MG63 (cell line): ENCODE data around the gene PANK1. TPM values are rescaled to one million over a fixed set of nuclear protein-coding genes. Genes with fewer than 3 reads are reported as not detected.
"Not testable (repeated sequence)": the region's sequence is repeated elsewhere in the genome, so short reads cannot be mapped to it uniquely, and the experiment has no call there.

Experiments used
- DNase-seq: peaks from one replicate; pipeline ENCODE4 v3.0.0-alpha.2; 2020
- H3K27me3 ChIP-seq: fragments of 250-450 bp; sonication (Bioruptor Pico); 2 replicates; pipeline ENCODE4 v1.5.1; 2020; ENCODE audit warnings: mild to moderate bottlenecking, moderate library complexity
- H3K36me3 ChIP-seq: fragments of 250-450 bp; sonication (Bioruptor Pico); 2 replicates; pipeline ENCODE4 v1.5.1; 2020; ENCODE audit warnings: mild to moderate bottlenecking, moderate library complexity
- H3K4me3 ChIP-seq: fragments of 250-450 bp; sonication (Bioruptor Pico); 2 replicates; pipeline ENCODE4 v1.5.1; 2020; ENCODE audit warnings: mild to moderate bottlenecking, moderate library complexity
- H3K9me3 ChIP-seq: fragments of 250-450 bp; sonication (Bioruptor Pico); 2 replicates; pipeline ENCODE4 v1.5.1; 2020; ENCODE audit warnings: mild to moderate bottlenecking, moderate library complexity
- total RNA-seq: library from RNA; depleted of rRNA; stranded (reverse); fragments of >200 nt; shearing (Covaris generic); gene quantifications from 2 replicates; pipeline ENCODE4 v1.2.3, GENCODE V29; 2014; ENCODE audit warnings: low replicate concordance

PANK1 gene
- total RNA-seq, 1 experiment from 2014 or later: 3.9 TPM

DNA sequence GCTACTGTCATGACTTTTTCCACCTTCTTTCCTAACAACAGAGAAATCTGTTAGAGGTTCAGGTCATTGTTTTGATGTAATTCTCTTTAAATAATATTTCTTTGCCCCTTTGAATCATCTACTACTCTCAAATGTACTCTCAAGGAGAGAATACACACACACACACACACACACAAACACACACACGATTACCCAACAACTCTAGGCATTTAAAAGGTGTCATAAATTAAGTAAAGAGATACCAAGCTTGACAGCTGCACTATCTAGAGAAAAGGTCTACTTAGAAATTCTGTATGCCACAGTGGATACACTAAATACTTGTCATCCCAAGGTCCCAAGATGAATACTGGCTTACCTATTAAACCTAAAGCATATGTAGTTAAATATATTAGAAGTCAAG lies 4.8 kb downstream of the PANK1 start:
- DNase-seq: no peak
- no peaks in the 10 kb centered on the region for H3K36me3 ChIP-seq
- H3K9me3 ChIP-seq: no peaks in the 10 kb centered on the region
- no peaks in the 10 kb centered on the region for H3K27me3 ChIP-seq
- no peak overlapping the region for H3K4me3 ChIP-seq

DNA sequence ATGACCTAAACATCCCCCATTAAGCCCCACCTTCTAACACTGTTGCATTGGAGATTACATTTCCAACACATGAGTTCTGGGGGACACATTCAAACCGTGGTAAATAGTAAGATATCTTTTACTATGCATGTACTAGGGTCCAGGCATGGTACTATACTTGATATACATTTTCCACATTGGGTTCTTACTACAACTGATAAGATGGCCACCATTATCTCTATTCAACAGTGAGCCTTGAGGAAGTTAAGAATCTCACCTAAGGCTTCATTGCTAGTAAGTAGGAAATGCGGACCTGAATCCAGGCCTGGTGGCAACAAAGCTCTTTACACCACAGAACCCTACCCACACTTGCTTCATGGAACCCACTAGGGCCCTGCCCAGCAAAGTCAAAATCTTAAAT lies 5.7 kb downstream of the PANK1 start:
- H3K27me3 ChIP-seq: no peaks in the 10 kb centered on the region
- no peaks in the 10 kb centered on the region for H3K36me3 ChIP-seq
- H3K9me3 ChIP-seq: no peaks in the 10 kb centered on the region
- no peak overlapping the region for H3K4me3 ChIP-seq
- DNase-seq: no peak

DNA sequence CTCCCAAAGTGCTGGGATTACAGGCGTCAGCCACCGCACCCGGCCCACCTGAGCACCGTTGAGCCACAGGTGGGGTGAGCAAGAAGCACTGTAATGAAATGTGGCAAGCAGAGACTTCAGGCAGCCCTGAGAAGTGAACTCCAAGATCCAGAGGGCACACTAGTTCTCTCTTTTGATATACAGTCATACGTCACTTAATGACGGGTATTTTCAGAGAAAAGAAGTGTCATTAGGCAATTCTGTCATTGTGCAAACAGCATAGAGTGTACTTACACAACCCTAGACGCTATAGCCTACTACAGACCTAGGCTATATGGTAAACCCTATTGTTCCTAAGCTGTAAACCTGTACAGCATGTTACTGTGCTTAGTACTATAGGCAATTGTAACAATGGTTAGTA lies 7.9 kb downstream of the PANK1 start:
- H3K4me3 ChIP-seq: no peak overlapping the region
- H3K36me3 ChIP-seq: no peaks in the 10 kb centered on the region
- H3K27me3 ChIP-seq: no peaks in the 10 kb centered on the region
- DNase-seq: no peak
- no peaks in the 10 kb centered on the region for H3K9me3 ChIP-seq

DNA sequence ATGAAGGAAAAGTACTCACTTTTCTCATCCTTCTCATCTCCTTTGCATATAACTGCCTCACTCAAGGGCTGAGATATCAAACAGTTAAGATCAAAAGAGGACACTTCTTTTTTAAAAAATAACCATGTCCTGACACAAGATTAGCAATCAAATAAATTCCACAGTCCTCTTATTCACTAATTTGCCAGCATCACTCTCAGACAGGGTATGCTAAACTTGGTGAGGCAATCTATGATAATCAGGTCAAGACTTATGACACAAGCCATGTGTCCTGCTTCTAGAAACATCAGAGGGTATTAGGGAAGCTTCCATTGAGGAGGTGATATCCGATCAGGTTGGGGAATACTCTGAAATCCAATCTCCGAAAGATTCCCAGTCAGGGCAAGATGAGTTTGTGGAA lies 10.4 kb downstream of the PANK1 start:
- Histone ChIP-seq H3K9me3 (no peaks in the 10 kb centered on the region), H3K27me3 (no peaks in the 10 kb centered on the region), H3K4me3 (no peak overlapping the region), H3K36me3 (no peaks in the 10 kb centered on the region)
- no peak for DNase-seq

DNA sequence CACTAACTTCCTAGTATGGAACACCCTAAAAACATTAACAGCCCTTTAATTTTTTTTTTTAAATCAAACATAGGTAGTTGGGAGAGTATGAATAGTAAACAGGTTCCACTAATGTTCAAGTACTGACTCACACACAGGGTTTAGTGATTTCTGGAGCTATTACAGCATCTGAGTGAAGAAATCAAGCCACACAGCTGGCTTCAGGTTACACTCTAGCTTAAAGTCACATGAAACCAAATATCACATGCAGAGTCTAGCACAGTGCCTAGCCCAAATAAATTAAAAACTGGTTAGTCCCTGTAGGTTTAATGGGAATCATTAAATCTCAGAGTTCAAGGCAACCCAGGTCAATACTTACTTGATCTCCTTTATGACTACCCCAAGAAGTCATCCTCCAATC lies 11.6 kb downstream of the PANK1 start:
- H3K36me3 ChIP-seq: no peaks in the 10 kb centered on the region
- no peak for DNase-seq
- no peaks in the 10 kb centered on the region for H3K9me3 ChIP-seq
- H3K27me3 ChIP-seq: no peaks in the 10 kb centered on the region
- no peak overlapping the region for H3K4me3 ChIP-seq

DNA sequence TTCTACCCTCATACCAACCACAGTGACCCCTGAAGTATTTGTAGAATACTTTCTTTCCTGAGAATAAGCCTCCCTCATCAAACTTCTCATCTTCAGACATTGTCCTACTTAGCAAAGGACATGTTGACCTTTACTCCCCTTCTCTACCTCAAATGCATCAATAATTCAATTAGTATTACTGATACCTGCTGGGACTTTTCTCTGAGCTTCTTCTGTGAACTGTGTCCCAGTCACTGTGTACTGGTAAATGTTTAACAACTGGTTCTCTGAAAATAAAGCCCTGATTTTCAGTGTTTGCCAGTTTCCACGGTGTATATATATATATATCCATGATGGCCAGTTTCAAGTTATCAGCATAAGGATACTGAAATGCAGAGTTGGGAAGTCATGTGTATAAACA lies 12.2 kb downstream of the PANK1 start:
- no peak overlapping the region for H3K4me3 ChIP-seq
- H3K36me3 ChIP-seq: no peaks in the 10 kb centered on the region
- no peak for DNase-seq
- no peaks in the 10 kb centered on the region for H3K9me3 ChIP-seq
- H3K27me3 ChIP-seq: no peaks in the 10 kb centered on the region

DNA sequence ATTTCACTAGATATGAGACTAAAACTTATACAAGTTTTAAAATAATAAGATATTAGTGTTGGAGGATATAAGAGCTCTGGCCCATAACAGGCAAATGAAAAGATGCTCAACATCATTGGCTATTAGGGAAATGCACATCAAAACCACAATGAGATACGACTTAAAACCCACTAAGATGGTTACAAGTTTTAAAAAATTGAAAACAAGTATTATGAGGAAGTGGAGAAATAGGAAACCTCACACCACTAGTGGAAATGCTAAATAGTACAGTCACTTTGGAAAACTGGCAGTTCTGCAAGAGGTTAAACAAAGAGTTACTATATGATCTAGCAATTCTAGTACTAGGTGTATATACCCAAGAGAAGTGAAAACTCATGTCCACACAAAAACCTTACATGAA lies 17.2 kb downstream of the PANK1 start:
- no peak for DNase-seq
- Histone ChIP-seq H3K27me3 (no peaks in the 10 kb centered on the region), H3K36me3 (no peaks in the 10 kb centered on the region), H3K4me3 (no peak overlapping the region), H3K9me3 (no peaks in the 10 kb centered on the region)

DNA sequence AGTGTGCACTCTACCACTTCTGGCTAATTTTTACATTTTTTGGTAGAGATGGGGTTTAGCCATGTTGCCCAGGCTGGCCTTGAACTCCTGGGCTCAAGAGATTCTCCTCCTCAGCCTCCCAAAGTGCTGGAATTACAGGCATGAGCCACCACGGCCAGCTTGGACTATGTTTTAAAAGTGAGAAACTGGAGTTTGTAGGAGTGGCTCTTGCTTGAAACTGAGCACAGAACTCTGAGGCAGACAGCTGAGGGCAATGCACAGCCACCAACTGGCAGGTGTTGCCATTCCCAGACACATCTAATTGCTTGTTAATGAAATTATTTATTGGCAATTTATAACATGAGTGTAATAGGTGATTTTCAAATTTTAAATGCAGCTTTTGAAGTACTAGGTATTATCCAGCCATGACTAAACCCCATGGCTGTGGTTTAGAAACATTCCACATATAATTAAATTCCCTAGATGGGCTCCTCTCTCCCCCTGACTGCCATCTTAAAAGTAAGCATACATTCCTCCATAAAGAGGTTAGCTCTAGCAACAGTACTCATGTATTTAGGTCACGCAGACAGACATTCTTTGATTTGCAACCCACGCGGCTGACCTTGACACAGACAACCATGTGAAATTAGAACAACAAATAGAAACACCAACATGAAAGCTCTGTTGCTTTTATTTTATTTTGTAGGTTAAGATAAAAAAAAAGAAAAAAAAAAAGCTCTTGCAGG lies 19.8 kb downstream of the PANK1 start:
- no peak for DNase-seq
- H3K36me3 ChIP-seq: no peaks in the 10 kb centered on the region

DNA sequence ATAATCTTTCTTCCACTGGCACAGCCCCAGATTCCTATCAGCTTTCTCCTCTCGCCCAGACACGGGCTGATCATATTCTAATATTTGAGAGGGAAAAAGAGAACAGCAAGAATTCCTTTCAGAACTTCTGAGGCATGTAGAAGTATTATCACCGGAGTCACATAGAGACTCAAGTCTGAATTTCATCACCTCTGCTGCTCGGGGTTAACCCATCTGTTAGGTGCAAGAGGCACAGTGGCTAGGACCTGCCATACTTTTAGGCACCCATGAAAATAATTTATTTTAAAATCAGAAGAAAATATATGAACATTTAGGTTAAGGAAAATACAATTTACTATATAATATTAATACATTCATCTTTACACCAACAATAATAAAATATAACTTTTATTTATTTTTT lies 21.0 kb downstream of the PANK1 start:
- no peaks in the 10 kb centered on the region for H3K27me3 ChIP-seq
- 0 out of 2 replicates have a peak, but pooled peaks cover 2% of the 10 kb centered on the region for H3K9me3 ChIP-seq
- H3K36me3 ChIP-seq: no peaks in the 10 kb centered on the region
- H3K4me3 ChIP-seq: no peak overlapping the region
- no peak for DNase-seq

More for the DNA sequence above, 19.8 kb downstream of the PANK1 start:
- Histone ChIP-seq H3K4me3 (no peak overlapping the region), H3K9me3 (0 out of 2 replicates have a peak, but pooled peaks cover 2% of the 10 kb centered on the region), H3K27me3 (no peaks in the 10 kb centered on the region)

DNA sequence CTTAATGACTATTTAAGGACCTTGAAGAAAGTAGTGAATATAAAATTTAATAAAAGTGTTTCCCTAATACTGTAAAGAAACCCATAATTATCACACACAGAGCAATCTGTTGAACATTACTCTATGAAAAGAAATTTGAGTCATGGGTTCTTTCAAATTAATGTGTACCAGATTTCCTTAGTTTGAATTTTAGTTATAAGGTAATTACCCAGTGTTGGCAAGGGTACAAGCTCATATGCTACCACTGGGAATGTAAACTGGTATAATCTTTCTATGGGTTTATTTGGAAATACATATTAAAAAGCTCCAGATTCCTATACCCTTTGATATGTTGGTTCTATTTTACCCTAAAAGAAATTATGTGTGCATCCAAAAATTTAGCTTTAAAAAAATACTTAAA lies 22.9 kb downstream of the PANK1 start:
- H3K4me3 ChIP-seq: no peak overlapping the region
- 0 out of 2 replicates have a peak, but pooled peaks cover 2% of the 10 kb centered on the region for H3K9me3 ChIP-seq
- DNase-seq: no peak
- no peaks in the 10 kb centered on the region for H3K36me3 ChIP-seq
- H3K27me3 ChIP-seq: no peaks in the 10 kb centered on the region

DNA sequence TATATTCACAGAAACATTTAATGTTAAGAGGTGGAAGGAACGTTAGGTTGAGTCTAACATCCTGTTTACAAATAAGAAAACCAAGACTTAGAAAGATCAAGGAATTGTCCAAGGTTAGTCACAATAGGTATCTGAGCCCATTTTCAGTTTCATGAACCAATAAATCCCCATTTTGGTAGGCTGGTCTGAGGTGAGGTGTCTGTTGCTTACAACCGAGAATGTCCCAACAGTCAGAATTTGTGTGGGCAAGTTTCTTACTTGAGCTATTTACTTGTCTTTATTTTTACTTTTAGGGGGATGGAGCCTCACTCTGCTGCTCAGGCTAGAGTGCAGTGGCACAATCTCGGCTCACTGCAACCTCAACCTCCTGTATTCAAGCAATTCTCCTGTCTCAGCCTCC lies 23.6 kb downstream of the PANK1 start:
- Histone ChIP-seq H3K36me3 (no peaks in the 10 kb centered on the region), H3K4me3 (no peak overlapping the region), H3K9me3 (0 out of 2 replicates have a peak, but pooled peaks cover 2% of the 10 kb centered on the region), H3K27me3 (no peaks in the 10 kb centered on the region)
- no peak for DNase-seq

DNA sequence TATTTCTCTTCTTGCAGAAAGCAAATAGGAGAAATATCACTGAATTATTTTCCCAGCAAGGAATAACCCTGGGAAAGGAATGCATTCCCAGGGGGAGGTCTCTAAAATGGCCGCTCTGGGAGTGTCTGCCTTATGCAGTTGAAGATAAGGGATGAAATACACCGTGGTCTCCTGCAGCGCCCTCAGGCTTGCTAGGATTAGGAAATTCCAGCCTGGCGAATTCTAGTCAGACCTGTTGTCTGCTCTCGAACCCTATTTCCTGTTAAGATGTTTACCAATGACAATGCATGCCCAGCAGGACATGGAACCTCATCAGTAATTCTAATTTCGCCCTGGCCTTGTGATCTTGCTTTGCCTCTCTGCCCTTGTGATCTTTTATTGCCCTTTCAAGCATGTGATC lies 24.7 kb downstream of the PANK1 start:
- not testable (repeated sequence) for DNase-seq, H3K4me3 ChIP-seq, H3K9me3 ChIP-seq, H3K27me3 ChIP-seq, H3K36me3 ChIP-seq

DNA sequence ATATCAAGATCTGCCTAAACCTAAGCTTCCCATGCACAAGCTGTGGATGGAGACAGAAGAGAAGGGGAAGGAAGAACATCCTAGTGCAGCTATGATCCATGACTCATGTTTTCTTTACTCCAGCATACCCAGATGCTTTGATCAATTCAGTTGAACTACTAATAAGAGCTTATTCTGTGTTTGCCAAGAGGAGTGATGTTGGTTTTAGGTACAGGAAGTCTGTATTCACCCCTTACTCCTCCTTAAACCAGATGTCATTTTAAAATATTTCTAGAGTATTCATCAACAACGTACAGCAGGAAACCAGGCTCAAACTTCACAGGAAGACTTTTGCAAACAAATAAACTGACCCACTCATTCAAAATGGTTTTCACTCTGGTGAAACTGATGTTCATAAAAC lies 29.2 kb downstream of the PANK1 start:
- Histone ChIP-seq H3K9me3 (no peaks in the 10 kb centered on the region), H3K36me3 (no peaks in the 10 kb centered on the region; the same call in 1 of the 2 replicates), H3K4me3 (no peak overlapping the region), H3K27me3 (no peaks in the 10 kb centered on the region)
- no peak for DNase-seq

DNA sequence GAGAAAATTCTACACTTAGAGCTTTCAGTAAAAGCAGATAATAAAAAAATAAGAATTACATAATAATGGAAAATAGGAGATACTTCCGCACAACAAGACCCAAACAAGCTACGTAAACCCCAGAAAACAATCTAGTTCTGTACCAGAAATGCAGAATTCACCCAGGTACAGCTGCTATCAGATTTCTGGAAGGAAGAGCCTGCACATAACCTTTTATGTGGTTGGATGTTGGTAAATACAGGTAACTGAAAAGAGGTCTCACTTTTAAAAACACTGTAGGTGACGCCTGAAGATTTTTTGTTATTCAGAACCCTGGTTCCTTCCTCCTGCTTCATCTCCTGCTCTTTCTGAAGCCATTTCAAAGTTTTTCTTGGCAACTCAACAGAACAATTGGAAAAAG lies 29.9 kb downstream of the PANK1 start:
- DNase-seq: no peak
- Histone ChIP-seq H3K27me3 (no peaks in the 10 kb centered on the region), H3K9me3 (no peaks in the 10 kb centered on the region), H3K36me3 (no peaks in the 10 kb centered on the region; the same call in none of the 2 replicates), H3K4me3 (no peak overlapping the region)

DNA sequence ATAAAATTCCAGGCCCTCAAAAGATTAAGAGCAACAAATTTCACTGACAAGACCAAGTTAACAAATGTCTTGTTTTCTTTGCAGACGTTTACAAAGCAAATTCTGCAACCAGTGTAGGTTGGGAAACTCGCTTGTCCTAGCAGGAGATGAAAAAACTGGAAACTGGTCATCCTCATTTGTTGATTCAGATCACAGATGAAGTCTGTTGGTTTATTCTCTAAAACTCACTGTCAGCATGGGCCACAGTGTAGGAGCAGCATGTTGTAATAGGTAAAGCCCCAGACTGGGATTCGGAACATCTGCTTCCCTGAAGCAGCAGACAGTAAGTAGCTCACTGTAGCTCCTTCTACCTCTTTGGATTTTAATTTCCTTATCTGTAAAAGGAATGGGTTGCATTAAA lies 31.5 kb downstream of the PANK1 start:
- Histone ChIP-seq H3K36me3 (no peaks in the 10 kb centered on the region; the same call in none of the 2 replicates), H3K4me3 (no peak overlapping the region), H3K27me3 (no peaks in the 10 kb centered on the region), H3K9me3 (no peaks in the 10 kb centered on the region)
- DNase-seq: no peak

DNA sequence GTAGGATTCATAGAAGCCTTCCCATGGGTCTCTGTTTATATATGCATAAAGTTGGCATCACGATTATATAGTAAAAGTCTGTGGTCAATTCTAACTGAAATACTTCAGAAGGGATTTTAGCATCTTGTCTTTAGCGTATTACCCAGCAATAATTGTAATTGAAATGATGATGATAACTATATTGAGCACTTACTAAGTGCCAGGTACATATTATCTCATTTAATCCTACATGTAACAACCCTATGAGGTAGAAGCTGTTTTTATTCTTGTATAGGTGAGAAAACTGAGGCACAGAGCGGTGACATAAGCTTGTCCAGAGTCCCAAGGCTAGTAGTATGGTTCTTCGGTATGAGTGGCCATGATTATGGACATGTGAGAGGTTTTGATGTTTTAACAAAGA lies 33.8 kb downstream of the PANK1 start:
- Histone ChIP-seq H3K36me3 (no peaks in the 10 kb centered on the region; the same call in none of the 2 replicates), H3K4me3 (no peak overlapping the region), H3K27me3 (no peaks in the 10 kb centered on the region), H3K9me3 (no peaks in the 10 kb centered on the region)
- DNase-seq: no peak

DNA sequence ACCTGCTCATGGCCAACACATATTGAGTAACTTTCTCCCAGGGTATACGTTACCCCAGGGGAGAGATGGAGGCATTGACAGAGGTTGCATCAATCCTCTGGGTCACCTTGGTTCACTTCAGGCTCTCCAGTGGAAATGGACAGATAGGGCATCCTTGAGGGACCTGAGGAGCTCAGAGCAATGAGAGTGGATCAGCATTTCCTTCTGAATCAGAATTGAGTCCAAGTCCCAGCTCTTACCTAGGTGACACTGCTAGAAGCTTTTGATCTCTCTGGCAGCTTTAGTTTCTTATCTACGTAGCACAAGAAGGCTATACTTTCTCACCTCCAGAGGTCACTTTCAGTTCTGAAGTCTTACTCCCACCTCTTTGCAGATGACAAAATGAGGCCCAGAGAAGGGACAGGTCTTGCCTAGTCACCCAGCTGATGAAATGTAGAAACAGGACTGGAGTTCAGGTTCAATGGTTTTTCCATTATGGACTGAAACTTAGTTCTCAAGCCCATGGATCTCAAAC lies 35.2 kb downstream of the PANK1 start:
- no peak for DNase-seq
- Histone ChIP-seq H3K36me3 (no peaks in the 10 kb centered on the region; the same call in none of the 2 replicates), H3K9me3 (no peaks in the 10 kb centered on the region)

DNA sequence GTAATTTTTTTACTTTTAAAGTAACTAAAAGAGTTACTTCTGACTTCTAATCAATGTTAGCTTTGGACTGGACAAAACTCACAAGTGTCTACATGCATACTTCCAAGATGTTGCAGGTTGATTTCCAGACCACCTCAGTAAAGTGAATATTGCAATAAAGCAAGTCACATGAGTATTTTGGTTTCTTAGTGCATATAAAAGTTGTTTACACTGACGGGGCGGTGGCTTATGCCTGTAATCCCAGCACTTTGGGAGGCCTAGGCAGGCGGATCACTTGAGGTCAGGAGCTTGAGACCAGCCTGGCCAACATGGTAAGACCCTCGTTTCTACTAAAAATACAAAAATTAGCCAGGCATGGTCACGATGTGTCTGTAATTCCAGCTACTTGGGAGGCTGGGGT lies 40.8 kb downstream of the PANK1 start:
- no peak for DNase-seq
- H3K4me3 ChIP-seq: no peak overlapping the region
- no peaks in the 10 kb centered on the region for H3K27me3 ChIP-seq
- no peaks in the 10 kb centered on the region for H3K9me3 ChIP-seq
- no peaks in the 10 kb centered on the region for H3K36me3 ChIP-seq

More for the DNA sequence above, 35.2 kb downstream of the PANK1 start:
- no peak overlapping the region for H3K4me3 ChIP-seq
- no peaks in the 10 kb centered on the region for H3K27me3 ChIP-seq
